Gastrocnemius medialis (tissue), 4 donors: ENCODE measurements around the gene ETV7.

Experiments used
- CTCF ChIP-seq, 5 experiments: fragments of 450-650 bp in 3 of 5; fragments of 200-600 bp in 2 of 5; sonication (generic) in 2 of 5; IDR thresholded peaks in 4 of 5; conservative IDR thresholded peaks in 1 of 5; 1 replicate in 4 of 5; 2 replicates in 1 of 5; pipeline ENCODE4 v1.5.1; 2016 to 2019; ENCODE audit warnings: antibody characterized with exemption in 5 of 5, mild to moderate bottlenecking in 3 of 5, moderate library complexity in 3 of 5
- POLR2A ChIP-seq, 2 donors: fragments of 450-650 bp; IDR thresholded peaks; one replicate each; pipeline ENCODE4 v1.6.1; 2017; ENCODE audit warnings: antibody characterized with exemption in 2 of 2, mild to moderate bottlenecking in 2 of 2, moderate library complexity in 2 of 2

DNA sequence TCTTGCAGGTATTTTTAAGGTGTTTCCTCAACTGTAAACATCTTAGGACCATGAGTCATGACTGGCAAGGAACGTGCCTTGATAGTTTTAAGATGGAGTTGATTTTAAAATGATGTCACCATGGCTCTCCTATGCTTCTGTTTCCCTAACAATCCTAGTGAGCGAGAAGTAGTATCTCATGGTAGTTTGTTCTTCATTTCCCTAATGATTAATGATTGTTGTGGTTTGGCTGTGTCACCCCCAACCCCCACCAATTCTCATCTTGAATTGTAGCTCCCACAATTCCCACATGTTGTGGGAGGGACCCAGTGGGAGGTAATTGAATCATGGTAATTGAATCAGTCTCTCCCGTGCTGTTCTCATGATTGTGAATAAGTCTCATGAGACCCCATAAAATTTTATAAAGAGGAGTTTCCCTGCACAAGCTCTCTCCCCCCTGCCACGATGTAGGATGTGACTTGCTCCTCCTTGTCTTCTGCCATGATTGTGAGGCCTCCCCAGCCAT is 34.0 kb downstream of the ETV7 start:
- no peak for TF ChIP-seq CTCF (IDR thresholded peaks at IDR 0.05 in 4 of 5, conservative IDR thresholded peaks at IDR 0.05 in 1 of 5)
- no peak for TF ChIP-seq POLR2A (IDR thresholded peaks at IDR 0.05)
